ENCODE results near the gene CACNA1H. TPM values are rescaled to one million over a fixed set of nuclear protein-coding genes. Genes with fewer than 3 reads are reported as not detected.

CACNA1H gene
- total RNA-seq, 1 donor from 2014 or later = 9.5 TPM

- no peaks in the 10 kb centered on the region for H3K27me3 ChIP-seq
- H3K4me2 ChIP-seq = no peak overlapping the region
- H3K9ac ChIP-seq = no peak overlapping the region
- no peaks in the 10 kb centered on the region for H4K20me1 ChIP-seq (ENCODE audit: low read depth)
- H3K79me2 ChIP-seq (ENCODE audit: low read depth) = no peaks in the 10 kb centered on the region
- no peak overlapping the region for H3K4me3 Mint-ChIP-seq
- no peaks in the 10 kb centered on the region for H3K4me1 ChIP-seq
- H3K27ac ChIP-seq = no peak overlapping the region
- no peaks in the 10 kb centered on the region for H3K36me3 Mint-ChIP-seq
- no peaks in the 10 kb centered on the region for H3F3A ChIP-seq (ENCODE audit: low read depth)
- H3K9me3 ChIP-seq (ENCODE audit: low read depth) = no peaks in the 10 kb centered on the region
- H3K9me3 Mint-ChIP-seq = no peaks in the 10 kb centered on the region
- DNase-seq (ENCODE audit: low spot score) = no peak
- H3K4me1 Mint-ChIP-seq = no peaks in the 10 kb centered on the region
- H3K36me3 ChIP-seq = no peaks in the 10 kb centered on the region
- no peak overlapping the region for H3K27ac Mint-ChIP-seq
- TF ChIP-seq EZH2 (IDR thresholded peaks at IDR 0.05) = no peak
- no peak for TF ChIP-seq CTCF (IDR thresholded peaks at IDR 0.05)
- TF ChIP-seq EZH2phosphoT487 (IDR thresholded peaks at IDR 0.05) = no peak
- no peak overlapping the region for H3K4me3 ChIP-seq
- no peaks in the 10 kb centered on the region for H3K27me3 Mint-ChIP-seq (ENCODE audit: insufficient read depth, low read depth)
- no peak overlapping the region for H2AFZ ChIP-seq (replicated peaks)
These were observed 65.4 kb downstream of the CACNA1H start for GRCh38 chr16:1218061-1218929.

- Histone ChIP-seq H3K9me3 (ENCODE audit: low read depth) (no peaks in the 10 kb centered on the region), H3K4me3 (no peak overlapping the region), H3K4me1 (no peaks in the 10 kb centered on the region), H4K20me1 (ENCODE audit: low read depth) (no peaks in the 10 kb centered on the region), H3F3A (ENCODE audit: low read depth) (no peaks in the 10 kb centered on the region), H3K27ac (no peak overlapping the region), H2AFZ (replicated peaks) (no peak overlapping the region), H3K36me3 (no peaks in the 10 kb centered on the region), H3K9ac (no peak overlapping the region), H3K79me2 (ENCODE audit: low read depth) (no peaks in the 10 kb centered on the region), H3K27me3 (no peaks in the 10 kb centered on the region), H3K4me2 (no peak overlapping the region)
- Mint-ChIP-seq H3K27ac (no peak overlapping the region), H3K9me3 (no peaks in the 10 kb centered on the region), H3K4me3 (no peak overlapping the region), H3K4me1 (no peaks in the 10 kb centered on the region), H3K27me3 (ENCODE audit: insufficient read depth, low read depth) (peaks cover 2% of the 10 kb centered on the region), H3K36me3 (no peaks in the 10 kb centered on the region)
- no peak for DNase-seq (ENCODE audit: low spot score)
- TF ChIP-seq CTCF (IDR thresholded peaks at IDR 0.05) (no peak), EZH2phosphoT487 (IDR thresholded peaks at IDR 0.05) (no peak), EZH2 (IDR thresholded peaks at IDR 0.05) (no peak)
These were observed 66.2 kb downstream of the CACNA1H start for GRCh38 chr16:1218930-1219611.

GRCh38 chr16:1220098-1220728, 67.3 kb downstream of the CACNA1H start:
- Histone ChIP-seq H3K4me3 (no peak overlapping the region), H3K79me2 (ENCODE audit: low read depth) (no peaks in the 10 kb centered on the region), H3K36me3 (no peaks in the 10 kb centered on the region)

More at GRCh38 chr16:1220098-1220728, 67.3 kb downstream of the CACNA1H start:
- Histone ChIP-seq H3K4me1 (no peaks in the 10 kb centered on the region), H3K4me2 (no peak overlapping the region), H4K20me1 (ENCODE audit: low read depth) (no peaks in the 10 kb centered on the region), H2AFZ (replicated peaks) (no peak overlapping the region), H3K9ac (no peak overlapping the region), H3F3A (ENCODE audit: low read depth) (no peaks in the 10 kb centered on the region), H3K27me3 (no peaks in the 10 kb centered on the region), H3K27ac (no peak overlapping the region), H3K9me3 (ENCODE audit: low read depth) (no peaks in the 10 kb centered on the region)
- H3K4me1 Mint-ChIP-seq = no peaks in the 10 kb centered on the region
- no peak for DNase-seq (ENCODE audit: low spot score)
- H3K27ac Mint-ChIP-seq = no peak overlapping the region
- no peak overlapping the region for H3K4me3 Mint-ChIP-seq
- H3K36me3 Mint-ChIP-seq = no peaks in the 10 kb centered on the region
- H3K9me3 Mint-ChIP-seq = no peaks in the 10 kb centered on the region
- no peak for TF ChIP-seq EZH2phosphoT487 (IDR thresholded peaks at IDR 0.05)
- no peak for TF ChIP-seq CTCF (IDR thresholded peaks at IDR 0.05)
- no peak for TF ChIP-seq EZH2 (IDR thresholded peaks at IDR 0.05)
- peaks cover 2% of the 10 kb centered on the region for H3K27me3 Mint-ChIP-seq (ENCODE audit: insufficient read depth, low read depth)
